Common myeloid progenitor, CD34-positive (primary cell): ENCODE measurements around the gene ADM.

Experiments
- CTCF ChIA-PET: fragments of 350-600 bp; sonication (Branson Sonifier 250); formaldehyde crosslinking; loops from one replicate; lab custom pipeline; 2021; ENCODE audit warnings: antibody characterized with exemption; lab: Charles Lee
- POLR2A ChIA-PET: fragments of 350-600 bp; sonication (Branson Sonifier 250); formaldehyde crosslinking; loops from one replicate; lab custom pipeline; 2021; ENCODE audit warnings: antibody characterized with exemption; lab: Charles Lee
- DNase-seq, 3 donors: peaks; one replicate each; pipeline versions ENCODE4 v3.0.0 to v3.0.0-alpha.2; 2013
- H3K27ac ChIP-seq, 2 experiments: 1 replicate in 1 of 2; 2 replicates in 1 of 2; pipeline ENCODE4 v1.7.0; 2013; ENCODE audit warnings: inconsistent platforms in 2 of 2, low read length in 2 of 2, mild to moderate bottlenecking in 2 of 2, low read depth in 1 of 2, moderate library complexity in 1 of 2; ENCODE audit not compliant: severe bottlenecking in 2 of 2, insufficient read depth in 1 of 2, poor library complexity in 1 of 2
- H3K27me3 ChIP-seq, 5 experiments: replicated peaks in 2 of 5; 1 replicate in 3 of 5; 2 replicates in 2 of 5; pipeline versions ENCODE4 v1.6.1 to v1.7.0; 2013; ENCODE audit warnings: low read length in 4 of 5, mild to moderate bottlenecking in 2 of 5, moderate library complexity in 2 of 5, inconsistent platforms in 1 of 5; ENCODE audit not compliant: insufficient read depth in 5 of 5, control insufficient read depth in 4 of 5
- H3K36me3 ChIP-seq, 4 experiments: 1 replicate in 2 of 4; 2 replicates in 2 of 4; pipeline versions ENCODE4 v1.6.1 to v1.7.0; 2013; ENCODE audit warnings: low read length in 3 of 4, control low read depth in 1 of 4, mild to moderate bottlenecking in 1 of 4; ENCODE audit not compliant: control insufficient read depth in 4 of 4, insufficient read depth in 4 of 4
- H3K4me1 ChIP-seq, 4 experiments: 1 replicate in 3 of 4; 2 replicates in 1 of 4; pipeline versions ENCODE4 v1.6.1 to v1.7.1; 2013; ENCODE audit warnings: low read length in 3 of 4, mild to moderate bottlenecking in 3 of 4, control low read depth in 1 of 4, inconsistent platforms in 1 of 4, moderate library complexity in 1 of 4; ENCODE audit not compliant: control insufficient read depth in 4 of 4, insufficient read depth in 4 of 4; ENCODE audit errors: control extremely low read depth in 1 of 4
- H3K4me3 ChIP-seq, 7 experiments: 1 replicate in 4 of 7; 2 replicates in 3 of 7; pipeline versions ENCODE4 v1.5.1 to v1.7.0; 2013; ENCODE audit warnings: mild to moderate bottlenecking in 7 of 7, low read length in 6 of 7, moderate library complexity in 6 of 7, inconsistent platforms in 2 of 7, low read depth in 2 of 7, control low read depth in 1 of 7; ENCODE audit not compliant: insufficient read depth in 4 of 7, control insufficient read depth in 1 of 7; ENCODE audit errors: extremely low read depth in 1 of 7
- H3K9me3 ChIP-seq, 5 experiments: 1 replicate in 4 of 5; 2 replicates in 1 of 5; pipeline versions ENCODE4 v1.6.1 to v1.7.1; 2013; ENCODE audit warnings: low read length in 4 of 5, mild to moderate bottlenecking in 2 of 5, inconsistent platforms in 1 of 5, low read depth in 1 of 5, moderate library complexity in 1 of 5; ENCODE audit not compliant: control insufficient read depth in 4 of 5, insufficient read depth in 2 of 5; ENCODE audit errors: control extremely low read depth in 1 of 5
- WGBS: methylation state at CpG from one replicate; pipeline ENCODE4 v1.1.5; 2013; ENCODE audit not compliant: insufficient coverage; 5-methylcytosine and 5-hydroxymethylcytosine counted together

ADM gene

GRCh38 chr11:10289765-10290380, 15.0 kb upstream of the ADM start:
- H3K36me3 ChIP-seq: no peaks in the 10 kb centered on the region
- ChIA-PET CTCF (interaction anchor here (0.9 to 1.6 kb wide), 5 partner anchors 11 to 80 kb away, joined by 3 to 5 read pairs (median 3); partner anchors contain the start of gene ADM), POLR2A (no interaction called here)
- no peaks in the 10 kb centered on the region for H3K27me3 ChIP-seq
- no peak overlapping the region for H3K27ac ChIP-seq
- no peak for DNase-seq
- no peak overlapping the region for H3K4me3 ChIP-seq
- peaks cover 10 to 61% (median 29%) of the 10 kb centered on the region in 4 experiments for H3K4me1 ChIP-seq
- 89% methylated on average over 9 of the region's 10 CpGs for WGBS
- H3K9me3 ChIP-seq: no peaks in the 10 kb centered on the region

- no peak for DNase-seq
- Histone ChIP-seq H3K4me1 (peaks cover 14 to 63% (median 31%) of the 10 kb centered on the region in 4 experiments), H3K36me3 (no peaks in the 10 kb centered on the region), H3K9me3 (no peaks in the 10 kb centered on the region), H3K4me3 (no peak overlapping the region), H3K27me3 (peaks cover 0 to 3% (median 0%) of the 10 kb centered on the region in 5 experiments), H3K27ac (no peak overlapping the region)
- ChIA-PET POLR2A (interaction anchor here (1.7 kb wide), 1 partner anchor 13 kb away, joined by 3 read pairs; the partner anchor contains the start of gene ADM), CTCF (interaction anchor here (1.1 kb wide), 1 partner anchor 13 kb away, joined by 3 read pairs; the partner anchor contains the start of gene ADM)
- WGBS: 100% methylated on average over 7 of the region's 17 CpGs
Measured at GRCh38 chr11:10291801-10292638, 12.9 kb upstream of the ADM start.

GRCh38 chr11:10293423-10294289, 11.2 kb upstream of the ADM start, which contains the start of gene SBF2:
Gene SBF2, minus strand, starts transcription at chr11:10294219. Its CDS starts 150 bp downstream, at chr11:10294069.
- CTCF ChIA-PET: no interaction called here
- POLR2A ChIA-PET: no interaction called here
- peak within 1 kb of the TSS; percentile 68 to 88 (median 80) for H3K4me3 ChIP-seq
- H3K4me1 ChIP-seq: peaks cover 14 to 56% (median 29%) of the 10 kb centered on the region in 4 experiments
- peak; percentile 74 to 82 (median 78) for DNase-seq
- no peaks in the 10 kb centered on the region for H3K36me3 ChIP-seq
- H3K27ac ChIP-seq: peak within 1 kb of the TSS in 1 of 2 experiments; percentile 40
- under 1% methylated on average over 71 of the region's 81 CpGs for WGBS
- H3K27me3 ChIP-seq: peaks cover 0 to 3% (median 0%) of the 10 kb centered on the region in 5 experiments
- H3K9me3 ChIP-seq: no peaks in the 10 kb centered on the region

GRCh38 chr11:10294290-10294953, 10.5 kb upstream of the ADM start:
- H3K4me3 ChIP-seq: peak overlapping the region; percentile 68 to 88 (median 80)
- peaks cover 0 to 3% (median 0%) of the 10 kb centered on the region in 5 experiments for H3K27me3 ChIP-seq
- ChIA-PET CTCF (interaction anchor here (1.3 to 2.0 kb wide), 2 partner anchors 10 to 11 kb away, joined by 3 to 10 read pairs; partner anchors contain the start of gene ADM), POLR2A (no interaction called here)
- H3K9me3 ChIP-seq: no peaks in the 10 kb centered on the region
- no peak for DNase-seq
- no peaks in the 10 kb centered on the region for H3K36me3 ChIP-seq
- peaks cover 14 to 51% (median 28%) of the 10 kb centered on the region in 4 experiments for H3K4me1 ChIP-seq
- H3K27ac ChIP-seq: no peak overlapping the region
- 0% methylated on average over 33 of the region's 45 CpGs for whole genome bisulfite sequencing

- 0% methylated on average over 1 of the region's 10 CpGs for WGBS
- ChIA-PET CTCF (interaction anchor here (1.3 to 2.0 kb wide), 2 partner anchors 9 to 11 kb away, joined by 3 to 10 read pairs; partner anchors contain the start of gene ADM), POLR2A (no interaction called here)
- Histone ChIP-seq H3K4me3 (peak overlapping the region in 6 of 7 experiments; percentile 68 to 88 (median 82)), H3K27ac (no peak overlapping the region), H3K27me3 (peaks cover 0 to 6% (median 0%) of the 10 kb centered on the region in 5 experiments), H3K4me1 (peaks cover 13 to 42% (median 26%) of the 10 kb centered on the region in 4 experiments), H3K9me3 (no peaks in the 10 kb centered on the region), H3K36me3 (no peaks in the 10 kb centered on the region)
- peak in 1 of 3 donors; percentile 57 for DNase-seq
Measured at GRCh38 chr11:10295064-10295901, 9.6 kb upstream of the ADM start.
